H9 (cell line): Measurements from ENCODE around the gene ABCC3. TPM values are rescaled to one million over a fixed set of nuclear protein-coding genes. Genes with fewer than 3 reads are reported as not detected.

ENCODE experiments used
- DNase-seq: peaks from one replicate; pipeline ENCODE4 v3.0.0-alpha.2; 2017
- H2AFZ ChIP-seq: one replicate; pipeline ENCODE4 v1.6.1; 2013; ENCODE audit warnings: mild to moderate bottlenecking, low read length, control low read depth, moderate library complexity
- H2AK5ac ChIP-seq: 2 replicates; pipeline ENCODE4 v1.6.1; 2013; ENCODE audit warnings: low read length, control low read depth, mixed read lengths; ENCODE audit not compliant: insufficient read length
- H2BK120ac ChIP-seq: one replicate; pipeline ENCODE4 v1.6.1; 2013; ENCODE audit warnings: low read depth, mild to moderate bottlenecking, low read length, control low read depth, inconsistent platforms; ENCODE audit not compliant: poor library complexity, severe bottlenecking
- H2BK12ac ChIP-seq: 2 replicates; pipeline ENCODE4 v1.6.1; 2013; ENCODE audit warnings: low read length, control low read depth, mixed read lengths, low read depth; ENCODE audit not compliant: insufficient read length
- H2BK15ac ChIP-seq: 2 replicates; pipeline ENCODE4 v1.6.1; 2013; ENCODE audit warnings: low read depth, low read length, control low read depth
- H2BK20ac ChIP-seq: one replicate; pipeline ENCODE4 v1.6.1; 2013; ENCODE audit warnings: low read depth, mild to moderate bottlenecking, low read length, control low read depth, inconsistent platforms; ENCODE audit not compliant: poor library complexity, severe bottlenecking
- H2BK5ac ChIP-seq: 2 replicates; pipeline ENCODE4 v1.6.1; 2013; ENCODE audit warnings: low read length, control low read depth, mixed read lengths; ENCODE audit not compliant: insufficient read length
- H3K14ac ChIP-seq: 2 replicates; pipeline ENCODE4 v1.6.1; 2013; ENCODE audit warnings: low read length, control low read depth; ENCODE audit not compliant: insufficient read depth
- H3K18ac ChIP-seq: 2 replicates; pipeline ENCODE4 v1.6.1; 2013; ENCODE audit warnings: low read depth, mild to moderate bottlenecking, mixed read lengths, low read length, control low read depth; ENCODE audit not compliant: insufficient read length
- H3K23ac ChIP-seq: 2 replicates; pipeline ENCODE4 v1.6.1; 2013; ENCODE audit warnings: low read length, control low read depth, mixed read lengths, low read depth; ENCODE audit not compliant: insufficient read length
- H3K23me2 ChIP-seq: 2 replicates; pipeline ENCODE4 v1.6.1; 2013; ENCODE audit warnings: low read depth, mild to moderate bottlenecking, mixed read lengths, low read length, control low read depth; ENCODE audit not compliant: insufficient read length, poor library complexity, severe bottlenecking
- H3K27ac ChIP-seq: 2 replicates; pipeline ENCODE4 v1.5.1; 2013; ENCODE audit warnings: low read length, control low read depth, mixed read lengths, low read depth; ENCODE audit not compliant: insufficient read length
- H3K27me3 ChIP-seq: 2 replicates; pipeline ENCODE4 v1.6.1; 2013; ENCODE audit warnings: low read length, control low read depth, inconsistent platforms; ENCODE audit not compliant: insufficient read depth
- H3K4ac ChIP-seq: 2 replicates; pipeline ENCODE4 v1.6.1; 2013; ENCODE audit warnings: low read depth, mild to moderate bottlenecking, control low read depth, inconsistent platforms, low read length, moderate library complexity
- H3K4me1 ChIP-seq: 2 replicates; pipeline ENCODE4 v1.6.1; 2013; ENCODE audit warnings: low read length, control low read depth, inconsistent platforms; ENCODE audit not compliant: insufficient read depth
- H3K4me2 ChIP-seq: 2 replicates; pipeline ENCODE4 v1.6.1; 2013; ENCODE audit warnings: low read length, control low read depth, mixed read lengths; ENCODE audit not compliant: insufficient read length, insufficient read depth
- H3K56ac ChIP-seq: 2 replicates; pipeline ENCODE4 v1.6.1; 2013; ENCODE audit warnings: low read depth, mild to moderate bottlenecking, mixed read lengths, low read length, control low read depth; ENCODE audit not compliant: insufficient read length
- H3K79me1 ChIP-seq: 2 replicates; pipeline ENCODE4 v1.6.1; 2013; ENCODE audit warnings: low read depth, mild to moderate bottlenecking, moderate library complexity, low read length, control low read depth, inconsistent platforms; ENCODE audit not compliant: insufficient read depth, poor library complexity, severe bottlenecking
- H3K79me2 ChIP-seq: 2 replicates; pipeline ENCODE4 v1.6.1; 2013; ENCODE audit warnings: low read length, control low read depth, inconsistent platforms; ENCODE audit not compliant: insufficient read depth
- H3K9ac ChIP-seq: 2 replicates; pipeline ENCODE4 v1.6.1; 2013; ENCODE audit warnings: low read length, control low read depth, mixed read lengths; ENCODE audit not compliant: insufficient read length; ENCODE audit errors: extremely low read depth
- H3K9me3 ChIP-seq: one replicate; pipeline ENCODE4 v1.6.1; 2013; ENCODE audit warnings: low read depth, low read length, inconsistent platforms; ENCODE audit not compliant: control insufficient read depth
- H3T11ph ChIP-seq: one replicate; pipeline ENCODE4 v1.6.1; 2013; ENCODE audit warnings: mild to moderate bottlenecking, low read length, control low read depth, inconsistent platforms
- H4K20me1 ChIP-seq: one replicate; pipeline ENCODE4 v1.6.1; 2013; ENCODE audit not compliant: control insufficient read depth, insufficient read length, insufficient read depth
- H4K5ac ChIP-seq: 2 replicates; pipeline ENCODE4 v1.6.1; 2013; ENCODE audit warnings: low read depth, mild to moderate bottlenecking, mixed read lengths, low read length, control low read depth; ENCODE audit not compliant: insufficient read length
- H4K8ac ChIP-seq: replicated peaks from 2 replicates; pipeline ENCODE4 v1.6.1; 2013; ENCODE audit warnings: low read length, control low read depth, mixed read lengths, low read depth; ENCODE audit not compliant: insufficient read length
- H4K91ac ChIP-seq: 2 replicates; pipeline ENCODE4 v1.6.1; 2013; ENCODE audit warnings: low read depth, mild to moderate bottlenecking, moderate library complexity, mixed read lengths, low read length, control low read depth; ENCODE audit not compliant: insufficient read length
- H3K27ac Mint-ChIP-seq, 3 experiments: 2 replicates in 2 of 3; 3 replicates in 1 of 3; pipeline ENCODE4 v1.8.0; 2020 to 2021; ENCODE audit warnings: mixed read lengths in 3 of 3, mild to moderate bottlenecking in 1 of 3, moderate library complexity in 1 of 3
- H3K27me3 Mint-ChIP-seq: 2 replicates; pipeline ENCODE4 v1.8.0; 2021; ENCODE audit warnings: low read depth, mild to moderate bottlenecking, moderate library complexity, mixed read lengths
- H3K36me3 Mint-ChIP-seq, 3 experiments: 2 replicates in 2 of 3; 3 replicates in 1 of 3; pipeline ENCODE4 v1.8.0; 2020 to 2021; ENCODE audit warnings: low read depth in 3 of 3, mixed read lengths in 3 of 3; ENCODE audit not compliant: insufficient read depth in 1 of 3
- H3K4me1 Mint-ChIP-seq, 2 experiments: 2 replicates each; pipeline ENCODE4 v1.8.0; 2020; ENCODE audit warnings: mixed read lengths in 2 of 2
- H3K4me3 Mint-ChIP-seq, 2 experiments: 2 replicates in 1 of 2; 3 replicates in 1 of 2; pipeline ENCODE4 v1.8.0; 2020 to 2021; ENCODE audit warnings: mild to moderate bottlenecking in 2 of 2, mixed read lengths in 2 of 2, moderate library complexity in 1 of 2
- H3K9me3 Mint-ChIP-seq, 2 experiments: 2 replicates in 1 of 2; 3 replicates in 1 of 2; pipeline ENCODE4 v1.8.0; 2020; ENCODE audit warnings: mild to moderate bottlenecking in 2 of 2, mixed read lengths in 2 of 2, moderate library complexity in 1 of 2
- CTCF ChIP-seq: fragments of 200-600 bp; sonication (generic); conservative IDR thresholded peaks from 3 replicates; pipeline ENCODE4 v1.8.0; 2021; ENCODE audit warnings: antibody characterized with exemption, mild to moderate bottlenecking
- WGBS: extraction: QIAGEN DNeasy Blood & Tissue Kit; methylation state at CpG from one replicate; pipeline ENCODE4 v1.1.7; 2013; ENCODE audit warnings: missing lambda C conversion rate, low lambda C conversion rate, mixed read lengths; ENCODE audit not compliant: insufficient read length; ENCODE audit errors: extremely low coverage; 5-methylcytosine and 5-hydroxymethylcytosine counted together
- total RNA-seq: library from RNA; stranded (reverse); gene quantifications from 2 replicates; pipeline ENCODE4 v1.2.1, GENCODE V29; 2021

Gene ABCC3
- total RNA-seq, 1 experiment from 2014 or later = 0.31 TPM

GRCh38 chr17:50725769-50726655 lies 91.3 kb downstream of the ABCC3 start:
- Histone ChIP-seq H3K23ac (no peak overlapping the region), H3K27me3 (no peaks in the 10 kb centered on the region), H4K20me1 (no peaks in the 10 kb centered on the region), H2AFZ (no peak overlapping the region), H3K9ac (no peak overlapping the region), H3K4me1 (peaks cover 4% of the 10 kb centered on the region; the same call in 1 of the 2 replicates), H3K14ac (no peak overlapping the region), H3K9me3 (no peaks in the 10 kb centered on the region), H3K23me2 (peaks cover 5% of the 10 kb centered on the region), H2AK5ac (no peak overlapping the region), H2BK20ac (no peak overlapping the region), H3K56ac (no peak overlapping the region), H4K5ac (no peak overlapping the region), H2BK5ac (no peak overlapping the region), H3K79me2 (peaks cover 87% of the 10 kb centered on the region), H4K8ac (no peak overlapping the region), H3T11ph (no peak overlapping the region), H3K18ac (no peak overlapping the region), H3K4ac (no peak overlapping the region), H3K27ac (no peak overlapping the region), H2BK120ac (no peak overlapping the region), H4K91ac (no peak overlapping the region), H3K79me1 (peaks cover 9% of the 10 kb centered on the region), H2BK15ac (no peak overlapping the region), H2BK12ac (no peak overlapping the region), H3K4me2 (no peak overlapping the region)
- Mint-ChIP-seq H3K27me3 (no peaks in the 10 kb centered on the region), H3K9me3 (no peaks in the 10 kb centered on the region), H3K4me1 (peaks cover 32 to 35% of the 10 kb centered on the region in 2 experiments), H3K36me3 (peaks cover 0 to 9% (median 7%) of the 10 kb centered on the region in 3 experiments; a peak in 6 of 7 replicates), H3K27ac (0 out of 7 replicates have a peak overlapping the region, but pooled peaks of 1 of the 3 experiments have one; percentile 3), H3K4me3 (no peak overlapping the region; a peak in 1 of 5 replicates)
- WGBS = no CpG with 5 or more reads among the region's 12 CpGs
- no peak for DNase-seq
- TF ChIP-seq CTCF = no peak
